ENCODE results near the gene FBXW9. TPM values are rescaled to one million over a fixed set of nuclear protein-coding genes. Genes with fewer than 3 reads are reported as not detected.

The FBXW9 gene
- total and polyA plus RNA-seq, 11 donors: 1.0 to 5.0 (median 2.4) TPM

DNA sequence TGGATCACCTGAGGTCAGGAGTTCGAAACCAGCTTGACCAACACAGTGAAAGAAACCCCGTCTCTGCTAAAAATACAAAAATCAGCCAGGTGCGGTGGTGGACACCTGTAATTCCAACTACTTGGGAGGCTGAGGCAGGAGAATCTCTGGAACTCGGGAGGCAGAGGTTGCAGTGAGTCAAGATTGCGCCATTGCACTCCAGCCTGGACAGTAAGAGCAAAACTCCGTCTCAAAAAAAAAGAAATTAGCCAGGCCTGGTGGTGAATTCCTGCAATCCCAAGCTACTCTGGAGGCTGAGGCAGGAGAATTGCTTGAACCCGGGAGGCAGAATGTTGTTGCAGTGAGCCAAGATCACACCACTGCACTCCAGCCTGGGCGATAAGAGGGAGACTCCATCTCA, 12.2 kb upstream of the FBXW9 start:
- intact Hi-C loops (cut with DNase I): no loop called here
- Histone ChIP-seq H3K27ac (no peak overlapping the region), H3K27me3 (no peaks in the 10 kb centered on the region), H3K9me3 (no peaks in the 10 kb centered on the region), H3K4me3 (no peak overlapping the region), H3K4me1 (no peaks in the 10 kb centered on the region), H3K36me3 (peaks cover 2 to 97% (median 95%) of the 10 kb centered on the region in 9 donors)
- 92 to 99% (median 96%) methylated on average over 8 of the region's 8 CpGs for WGBS, 4 donors
- DNase-seq (no peak), ATAC-seq (no peak)
- no peak for TF ChIP-seq POLR2A (IDR thresholded peaks at IDR 0.05)
- TF ChIP-seq, protein P1, sequence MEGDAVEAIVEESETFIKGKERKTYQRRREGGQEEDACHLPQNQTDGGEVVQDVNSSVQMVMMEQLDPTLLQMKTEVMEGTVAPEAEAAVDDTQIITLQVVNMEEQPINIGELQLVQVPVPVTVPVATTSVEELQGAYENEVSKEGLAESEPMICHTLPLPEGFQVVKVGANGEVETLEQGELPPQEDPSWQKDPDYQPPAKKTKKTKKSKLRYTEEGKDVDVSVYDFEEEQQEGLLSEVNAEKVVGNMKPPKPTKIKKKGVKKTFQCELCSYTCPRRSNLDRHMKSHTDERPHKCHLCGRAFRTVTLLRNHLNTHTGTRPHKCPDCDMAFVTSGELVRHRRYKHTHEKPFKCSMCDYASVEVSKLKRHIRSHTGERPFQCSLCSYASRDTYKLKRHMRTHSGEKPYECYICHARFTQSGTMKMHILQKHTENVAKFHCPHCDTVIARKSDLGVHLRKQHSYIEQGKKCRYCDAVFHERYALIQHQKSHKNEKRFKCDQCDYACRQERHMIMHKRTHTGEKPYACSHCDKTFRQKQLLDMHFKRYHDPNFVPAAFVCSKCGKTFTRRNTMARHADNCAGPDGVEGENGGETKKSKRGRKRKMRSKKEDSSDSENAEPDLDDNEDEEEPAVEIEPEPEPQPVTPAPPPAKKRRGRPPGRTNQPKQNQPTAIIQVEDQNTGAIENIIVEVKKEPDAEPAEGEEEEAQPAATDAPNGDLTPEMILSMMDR (IDR thresholded peaks at IDR 0.05): no peak

DNA sequence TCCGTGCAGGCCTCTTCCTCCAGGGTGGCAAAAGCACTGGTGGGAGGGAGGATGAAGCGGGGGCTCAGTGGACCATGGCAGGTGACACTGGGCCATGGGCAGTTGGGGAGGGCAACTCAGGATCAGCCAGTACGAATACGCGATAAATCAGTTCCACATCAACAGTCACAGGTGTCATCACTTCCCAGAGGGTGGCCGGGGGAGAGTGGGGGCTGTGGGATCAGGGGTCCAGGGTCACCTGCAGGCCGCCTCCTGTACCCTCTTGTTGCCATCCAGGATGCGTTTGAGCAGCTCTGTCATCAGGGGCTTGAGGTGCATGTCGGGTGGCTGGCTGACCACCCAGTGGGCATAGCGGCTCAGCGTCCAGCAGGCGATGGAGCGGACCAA, 9.9 kb upstream of the FBXW9 start:
- H3K4me1 ChIP-seq: no peaks in the 10 kb centered on the region
- no peaks in the 10 kb centered on the region for H3K9me3 ChIP-seq
- peaks cover 0 to 100% (median 98%) of the 10 kb centered on the region in 9 donors for H3K36me3 ChIP-seq
- DNase-seq (no peak), ATAC-seq (no peak)
- TF ChIP-seq, protein P1 (IDR thresholded peaks at IDR 0.05): no peak
- no peak for TF ChIP-seq POLR2A (IDR thresholded peaks at IDR 0.05)
- intact Hi-C loops (cut with DNase I): no loop called here
- no peak overlapping the region for H3K4me3 ChIP-seq
- no peaks in the 10 kb centered on the region for H3K27me3 ChIP-seq
- WGBS, 4 donors: 80 to 91% (median 87%) methylated on average over 9 to 13 of the region's 13 CpGs
- H3K27ac ChIP-seq: no peak overlapping the region

GRCh38 chr19:12705654-12706331, 9.4 kb upstream of the FBXW9 start:
- no peaks in the 10 kb centered on the region for H3K4me1 ChIP-seq
- DNase-seq (no peak), ATAC-seq (no peak)
- H3K4me3 ChIP-seq: no peak overlapping the region
- no peaks in the 10 kb centered on the region for H3K27me3 ChIP-seq
- peaks cover 0 to 100% (median 98%) of the 10 kb centered on the region in 9 donors for H3K36me3 ChIP-seq
- WGBS, 4 donors: 91 to 96% (median 94%) methylated on average over 27 to 29 of the region's 29 CpGs
- H3K9me3 ChIP-seq: no peaks in the 10 kb centered on the region
- intact Hi-C loops (cut with DNase I): no loop called here
- TF ChIP-seq, protein P1 (IDR thresholded peaks at IDR 0.05): no peak
- no peak for TF ChIP-seq POLR2A (IDR thresholded peaks at IDR 0.05)
- H3K27ac ChIP-seq: no peak overlapping the region

DNA sequence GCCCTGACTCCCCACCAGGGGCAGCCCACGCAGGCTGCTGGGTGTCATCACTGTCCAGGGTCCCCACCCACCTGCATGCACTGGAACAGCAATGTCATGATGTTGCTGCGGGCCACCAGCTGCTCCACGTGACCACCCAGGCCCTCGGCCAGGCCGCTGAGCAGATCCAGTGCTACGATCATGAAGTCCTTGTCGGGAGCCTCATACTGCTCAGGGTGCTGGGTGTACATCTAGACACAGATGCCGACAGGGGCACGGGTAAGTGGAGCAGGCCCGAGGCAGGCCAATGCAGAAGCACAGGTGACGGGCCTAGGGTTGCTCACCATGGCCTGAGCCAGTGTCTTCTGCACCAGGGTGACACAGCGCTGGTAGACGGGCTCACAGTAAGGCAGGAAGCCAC, 8.7 kb upstream of the FBXW9 start:
- DNase-seq: no peak
- ATAC-seq: no peak
- no peak overlapping the region for H3K27ac ChIP-seq
- peaks cover 0 to 100% (median 98%) of the 10 kb centered on the region in 9 donors for H3K36me3 ChIP-seq
- WGBS, 4 donors: 93 to 96% (median 94%) methylated on average over 11 to 13 of the region's 13 CpGs
- intact Hi-C loops (cut with DNase I): no loop called here
- H3K9me3 ChIP-seq: no peaks in the 10 kb centered on the region
- no peaks in the 10 kb centered on the region for H3K4me1 ChIP-seq
- H3K27me3 ChIP-seq: no peaks in the 10 kb centered on the region
- no peak overlapping the region for H3K4me3 ChIP-seq
- TF ChIP-seq, protein P1 (IDR thresholded peaks at IDR 0.05): no peak
- no peak for TF ChIP-seq POLR2A (IDR thresholded peaks at IDR 0.05)
